GM21381 (cell line): ENCODE measurements around the gene RORC.
"Not testable (repeated sequence)": the region's sequence is repeated elsewhere in the genome, so short reads cannot be mapped to it uniquely, and the experiment has no call there.

Source experiments
- ATAC-seq: cut with Tn5 transposase; IDR thresholded peaks from one replicate; pipeline ENCODE4 v1.9.1; 2021; ENCODE audit warnings: mild to moderate bottlenecking, moderate library complexity; ENCODE audit not compliant: unreplicated experiment

Gene RORC

GRCh38 chr1:151831605-151832004, at the start of gene RORC:
Gene RORC, minus strand, starts transcription at chr1:151831802. Its CDS starts 38 bp downstream, at chr1:151831764.
- ATAC-seq, result no peak

GRCh38 chr1:151875419-151876097, 44.0 kb upstream of the RORC start:
- ATAC-seq, result no peak

GRCh38 chr1:151872776-151873175, 41.2 kb upstream of the RORC start:
- not testable (repeated sequence) for ATAC-seq

GRCh38 chr1:151871284-151872030, 39.9 kb upstream of the RORC start:
- ATAC-seq, result no peak

GRCh38 chr1:151868486-151868885, 36.9 kb upstream of the RORC start:
- ATAC-seq, result no peak

GRCh38 chr1:151867765-151868411, 36.3 kb upstream of the RORC start:
- no peak for ATAC-seq

- no peak for ATAC-seq
Observed at GRCh38 chr1:151867321-151867720, 35.7 kb upstream of the RORC start.

- no peak for ATAC-seq
Observed at GRCh38 chr1:151864411-151864810, 32.8 kb upstream of the RORC start.

GRCh38 chr1:151862604-151863003, 31.0 kb upstream of the RORC start:
- ATAC-seq, result no peak

- ATAC-seq, result no peak
Observed at GRCh38 chr1:151860504-151861187, 29.0 kb upstream of the RORC start.

GRCh38 chr1:151859891-151860293, 28.3 kb upstream of the RORC start:
- no peak for ATAC-seq

- no peak for ATAC-seq
Observed at GRCh38 chr1:151858886-151859665, 27.5 kb upstream of the RORC start.

GRCh38 chr1:151858030-151858746, 26.6 kb upstream of the RORC start:
- no peak for ATAC-seq

GRCh38 chr1:151855933-151856332, 24.3 kb upstream of the RORC start:
- no peak for ATAC-seq

GRCh38 chr1:151855516-151855915, 23.9 kb upstream of the RORC start:
- not testable (repeated sequence) for ATAC-seq

- no peak for ATAC-seq
Observed at GRCh38 chr1:151854658-151855057, 23.1 kb upstream of the RORC start.

- ATAC-seq, result no peak
Observed at GRCh38 chr1:151853411-151853943, 21.9 kb upstream of the RORC start, which contains the start of gene THEM5. Gene THEM5, minus strand, starts transcription at chr1:151853712. Its CDS starts 147 bp downstream, at chr1:151853565.

- no peak for ATAC-seq
Observed at GRCh38 chr1:151852733-151853132, 21.1 kb upstream of the RORC start.

GRCh38 chr1:151851886-151852285, 20.3 kb upstream of the RORC start:
- ATAC-seq, result no peak
